Spleen (tissue), 11 donors: ENCODE measurements around the gene FANCL. TPM values are rescaled to one million over a fixed set of nuclear protein-coding genes. Genes with fewer than 3 reads are reported as not detected.
"Not testable (repeated sequence)": the region's sequence is repeated elsewhere in the genome, so short reads cannot be mapped to it uniquely, and the experiment has no call there.

Experiments
- DNase-seq: peaks from one replicate; pipeline ENCODE4 v3.0.0-alpha.2; 2020
- H3K27ac ChIP-seq, 8 donors: fragments of 200-600 bp; sonication (generic) in 7 of 8; 1 replicate in 4 of 8; 2 replicates in 4 of 8; pipeline versions ENCODE4 v1.5.0 to v1.8.0; 2016 to 2021; ENCODE audit warnings: inconsistent platforms in 4 of 8, mild to moderate bottlenecking in 4 of 8, moderate library complexity in 1 of 8
- H3K27me3 ChIP-seq, 7 donors: fragments of 200-600 bp; sonication (generic) in 6 of 7; replicated peaks in 1 of 7; 1 replicate in 4 of 7; 2 replicates in 3 of 7; pipeline versions ENCODE4 v1.5.0 to v1.8.0; 2016 to 2021; ENCODE audit warnings: inconsistent platforms in 3 of 7, mild to moderate bottlenecking in 1 of 7
- H3K36me3 ChIP-seq, 6 donors: fragments of 200-600 bp; sonication (generic) in 5 of 6; 1 replicate in 4 of 6; 2 replicates in 2 of 6; pipeline versions ENCODE4 v1.5.0 to v1.8.0; 2016 to 2021; ENCODE audit warnings: inconsistent platforms in 2 of 6
- H3K4me1 ChIP-seq, 6 donors: fragments of 200-600 bp; sonication (generic) in 5 of 6; 1 replicate in 3 of 6; 2 replicates in 3 of 6; pipeline versions ENCODE4 v1.5.0 to v1.8.0; 2016 to 2021; ENCODE audit warnings: inconsistent platforms in 3 of 6
- H3K4me3 ChIP-seq, 8 donors: fragments of 200-600 bp; sonication (generic) in 7 of 8; 1 replicate in 4 of 8; 2 replicates in 4 of 8; pipeline versions ENCODE4 v1.5.0 to v1.8.0; 2016 to 2021; ENCODE audit warnings: inconsistent platforms in 4 of 8, mild to moderate bottlenecking in 4 of 8, moderate library complexity in 2 of 8
- H3K9me3 ChIP-seq, 8 donors: fragments of 200-600 bp; sonication (generic) in 7 of 8; 1 replicate in 4 of 8; 2 replicates in 4 of 8; pipeline versions ENCODE4 v1.5.0 to v1.8.0; 2016 to 2021; ENCODE audit warnings: inconsistent platforms in 4 of 8
- CTCF ChIP-seq, 11 experiments: fragments of 200-600 bp in 7 of 11; fragments of 450-650 bp in 4 of 11; sonication (generic) in 4 of 11; IDR thresholded peaks in 8 of 11; conservative IDR thresholded peaks in 3 of 11; 1 replicate in 7 of 11; 2 replicates in 4 of 11; pipeline versions ENCODE4 v1.4.0 to v1.8.0; 2016 to 2021; ENCODE audit warnings: antibody characterized with exemption in 11 of 11, inconsistent platforms in 4 of 11, mild to moderate bottlenecking in 1 of 11
- POLR2A ChIP-seq, 3 donors: fragments of 450-650 bp; IDR thresholded peaks; one replicate each; pipeline ENCODE4 v1.5.1; 2017; ENCODE audit warnings: antibody characterized with exemption in 3 of 3, mild to moderate bottlenecking in 1 of 3
- POLR2AphosphoS5 ChIP-seq, 3 donors: sonication (generic); formaldehyde crosslinking; IDR thresholded peaks; one replicate each; pipeline ENCODE4 v1.5.1; 2017; ENCODE audit warnings: antibody characterized with exemption in 3 of 3
- WGBS, 5 donors: extraction: QIAGEN DNeasy Blood & Tissue Kit in 3 of 5; methylation state at CpG; one replicate each; pipeline versions ENCODE4 v1.1.5 to v1.1.7; 2013 to 2018; 5-methylcytosine and 5-hydroxymethylcytosine counted together
- intact Hi-C: fragments of 100-400 bp; cut with DNase I; formaldehyde crosslinking; loops from one replicate; pipeline ENCODE4 v1.15.0; 2023; ENCODE audit warnings: low total_unique reads
- polyA plus RNA-seq, 3 donors: library from polyadenylated mRNA; stranded (reverse); fragments of 200-250 nt; gene quantifications; one replicate each; pipeline ENCODE4 v1.2.1, GENCODE V29; 2013
- total RNA-seq, 7 donors: library from RNA; depleted of rRNA in 3 of 7; stranded (reverse); fragments of >200 nt in 3 of 7; fragmentation: NEBNext Ultra II Directional in 4 of 7; extraction: Animal tissue kit (Norgen Biotek cat#: 25700) in 4 of 7; gene quantifications; one replicate each; pipeline versions ENCODE4 v1.1.0 to v1.2.1, GENCODE V29; 2016 to 2021
- donor health status: healthy with polysubstance abuse.
- donor health status: DM: no; HTN: no; CAD: no; lungs with moderate emphysema.
- donor health status: DM: no; HTN: no; CAD: no.
- donor health status: Bipolar disorder and iron deficiency.
- donor health status: healthy.
- donor health status: DM: no; HTN: no; CAD: no.
- donor health status: DM: yes; HTN: yes; CAD: no.

Gene FANCL
- total and polyA plus RNA-seq, 10 donors = 15.7 to 50.7 (median 31.6) TPM

GRCh38 chr2:58122540-58122939, 118.6 kb downstream of the FANCL start:
- DNase-seq = no peak
- 91 to 99% (median 97%) methylated on average over 3 of the region's 3 CpGs for WGBS, 5 donors
- intact Hi-C loops = no loop called here
- no peak for TF ChIP-seq POLR2A (IDR thresholded peaks at IDR 0.05)
- TF ChIP-seq CTCF (IDR thresholded peaks at IDR 0.05 in 8 of 11, conservative IDR thresholded peaks at IDR 0.05 in 3 of 11) = no peak
- no peak for TF ChIP-seq POLR2AphosphoS5 (IDR thresholded peaks at IDR 0.05)
- H3K4me1 ChIP-seq = no peaks in the 10 kb centered on the region
- H3K9me3 ChIP-seq = peaks cover 0 to 4% (median 0%) of the 10 kb centered on the region in 8 donors
- no peak overlapping the region for H3K4me3 ChIP-seq
- H3K27me3 ChIP-seq = no peaks in the 10 kb centered on the region
- no peak overlapping the region for H3K27ac ChIP-seq
- peaks cover 0 to 43% (median 14%) of the 10 kb centered on the region in 6 donors for H3K36me3 ChIP-seq

GRCh38 chr2:58122040-58122439, 119.1 kb downstream of the FANCL start:
- H3K36me3 ChIP-seq = peaks cover 0 to 43% (median 14%) of the 10 kb centered on the region in 6 donors
- no peaks in the 10 kb centered on the region for H3K4me1 ChIP-seq
- H3K4me3 ChIP-seq = no peak overlapping the region
- TF ChIP-seq POLR2AphosphoS5 (IDR thresholded peaks at IDR 0.05) (no peak), CTCF (IDR thresholded peaks at IDR 0.05 in 8 of 11, conservative IDR thresholded peaks at IDR 0.05 in 3 of 11) (no peak), POLR2A (IDR thresholded peaks at IDR 0.05) (no peak)
- H3K9me3 ChIP-seq = peaks cover 0 to 4% (median 0%) of the 10 kb centered on the region in 8 donors
- H3K27ac ChIP-seq = no peak overlapping the region
- H3K27me3 ChIP-seq = no peaks in the 10 kb centered on the region
- intact Hi-C loops = no loop called here
- DNase-seq = no peak
- WGBS, 5 donors = 80 to 91% (median 85%) methylated on average over 3 of the region's 3 CpGs

- Histone ChIP-seq H3K27me3 (no peaks in the 10 kb centered on the region), H3K9me3 (peaks cover 0 to 4% (median 0%) of the 10 kb centered on the region in 8 donors), H3K4me1 (no peaks in the 10 kb centered on the region), H3K36me3 (peaks cover 0 to 43% (median 14%) of the 10 kb centered on the region in 6 donors), H3K4me3 (no peak overlapping the region), H3K27ac (no peak overlapping the region)
- DNase-seq = no peak
- TF ChIP-seq POLR2AphosphoS5 (IDR thresholded peaks at IDR 0.05) = no peak
- no peak for TF ChIP-seq CTCF (IDR thresholded peaks at IDR 0.05 in 8 of 11, conservative IDR thresholded peaks at IDR 0.05 in 3 of 11)
- TF ChIP-seq POLR2A (IDR thresholded peaks at IDR 0.05) = no peak
- 82 to 97% (median 92%) methylated on average over 5 of the region's 5 CpGs for WGBS, 5 donors
- intact Hi-C loops = no loop called here
These were observed 120.4 kb downstream of the FANCL start for GRCh38 chr2:58120626-58121229.

- 91 to 98% (median 97%) methylated on average over 9 of the region's 9 CpGs for WGBS, 5 donors
- H3K27ac ChIP-seq = peak overlapping the region in 2 of 8 donors; percentile 75 to 77
These were observed 127.6 kb downstream of the FANCL start for GRCh38 chr2:58113563-58113962.

More at GRCh38 chr2:58113563-58113962, 127.6 kb downstream of the FANCL start:
- H3K36me3 ChIP-seq, intact Hi-C loops, H3K4me1 ChIP-seq, DNase-seq, H3K27me3 ChIP-seq, H3K9me3 ChIP-seq, H3K4me3 ChIP-seq: not testable (repeated sequence)
